ENCODE data around the gene TIPRL. TPM values are rescaled to one million over a fixed set of nuclear protein-coding genes. Genes with fewer than 3 reads are reported as not detected.

TIPRL gene
- total RNA-seq, 1 donor from 2014 or later, result 20.4 TPM

DNA sequence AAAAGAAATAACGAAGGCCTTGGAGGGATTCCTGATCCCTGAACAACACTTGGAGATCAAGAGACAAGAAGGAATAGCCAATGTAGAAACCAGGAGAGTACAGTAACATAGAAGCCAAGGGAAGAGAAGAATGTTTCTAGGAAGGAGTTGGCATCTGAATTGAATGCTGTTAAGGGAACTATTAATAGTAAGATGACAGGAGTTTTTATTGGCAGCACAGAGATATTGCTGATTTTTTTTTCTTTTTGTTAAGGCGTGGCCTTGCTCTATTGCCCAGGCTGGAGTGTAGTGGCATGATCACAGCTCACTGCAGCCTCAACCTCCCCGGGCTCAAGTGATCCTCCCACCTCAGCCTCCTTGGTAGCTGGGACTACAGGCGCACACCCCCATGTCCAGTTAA lies 37.4 kb downstream of the TIPRL start:
- intact Hi-C loops (cut with DNase I), result no loop called here
- Histone ChIP-seq H3K4me1 (no peaks in the 10 kb centered on the region), H3K9me3 (no peaks in the 10 kb centered on the region), H3K27me3 (no peaks in the 10 kb centered on the region), H3K27ac (no peak overlapping the region), H3K4me3 (no peak overlapping the region), H3K36me3 (no peaks in the 10 kb centered on the region)
- TF ChIP-seq POLR2A (IDR thresholded peaks at IDR 0.05) (no peak), POLR2AphosphoS5 (IDR thresholded peaks at IDR 0.05; ENCODE audit: insufficient read depth in 1 of 2, low read depth in 1 of 2) (no peak)
- TF ChIP-seq, protein P1, sequence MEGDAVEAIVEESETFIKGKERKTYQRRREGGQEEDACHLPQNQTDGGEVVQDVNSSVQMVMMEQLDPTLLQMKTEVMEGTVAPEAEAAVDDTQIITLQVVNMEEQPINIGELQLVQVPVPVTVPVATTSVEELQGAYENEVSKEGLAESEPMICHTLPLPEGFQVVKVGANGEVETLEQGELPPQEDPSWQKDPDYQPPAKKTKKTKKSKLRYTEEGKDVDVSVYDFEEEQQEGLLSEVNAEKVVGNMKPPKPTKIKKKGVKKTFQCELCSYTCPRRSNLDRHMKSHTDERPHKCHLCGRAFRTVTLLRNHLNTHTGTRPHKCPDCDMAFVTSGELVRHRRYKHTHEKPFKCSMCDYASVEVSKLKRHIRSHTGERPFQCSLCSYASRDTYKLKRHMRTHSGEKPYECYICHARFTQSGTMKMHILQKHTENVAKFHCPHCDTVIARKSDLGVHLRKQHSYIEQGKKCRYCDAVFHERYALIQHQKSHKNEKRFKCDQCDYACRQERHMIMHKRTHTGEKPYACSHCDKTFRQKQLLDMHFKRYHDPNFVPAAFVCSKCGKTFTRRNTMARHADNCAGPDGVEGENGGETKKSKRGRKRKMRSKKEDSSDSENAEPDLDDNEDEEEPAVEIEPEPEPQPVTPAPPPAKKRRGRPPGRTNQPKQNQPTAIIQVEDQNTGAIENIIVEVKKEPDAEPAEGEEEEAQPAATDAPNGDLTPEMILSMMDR (IDR thresholded peaks at IDR 0.05), result no peak
- no peak for DNase-seq (ENCODE audit: extremely low spot score in 2 of 2)

DNA sequence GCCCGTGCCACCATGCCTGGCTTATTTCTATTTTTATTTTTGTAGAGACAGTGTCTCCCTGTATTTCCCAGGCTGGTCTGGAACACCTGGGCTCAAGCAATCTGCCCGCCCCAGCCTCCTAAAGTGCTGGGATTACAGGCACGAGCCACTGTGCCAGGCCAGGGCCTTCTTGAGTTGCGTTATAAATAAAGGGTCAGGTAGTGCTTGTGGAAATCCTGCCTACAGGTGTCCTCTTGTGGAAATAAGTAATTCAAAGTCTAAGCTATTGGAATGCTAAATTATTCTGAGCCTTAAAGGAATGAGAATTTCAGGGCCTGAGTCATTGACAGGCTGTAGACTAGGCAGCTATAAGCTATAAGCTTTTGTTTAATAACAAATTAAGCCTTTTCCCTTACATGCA lies 38.9 kb downstream of the TIPRL start:
- intact Hi-C loops (cut with DNase I), result no loop called here
- H3K27ac ChIP-seq, result no peak overlapping the region
- H3K4me3 ChIP-seq, result no peak overlapping the region
- H3K27me3 ChIP-seq, result no peaks in the 10 kb centered on the region
- H3K36me3 ChIP-seq, result no peaks in the 10 kb centered on the region
- DNase-seq (ENCODE audit: extremely low spot score in 2 of 2), result no peak
- TF ChIP-seq, protein P1 (IDR thresholded peaks at IDR 0.05), result no peak
- TF ChIP-seq POLR2A (IDR thresholded peaks at IDR 0.05), result no peak
- no peak for TF ChIP-seq POLR2AphosphoS5 (IDR thresholded peaks at IDR 0.05; ENCODE audit: insufficient read depth in 1 of 2, low read depth in 1 of 2)
- no peaks in the 10 kb centered on the region for H3K4me1 ChIP-seq
- no peaks in the 10 kb centered on the region for H3K9me3 ChIP-seq

DNA sequence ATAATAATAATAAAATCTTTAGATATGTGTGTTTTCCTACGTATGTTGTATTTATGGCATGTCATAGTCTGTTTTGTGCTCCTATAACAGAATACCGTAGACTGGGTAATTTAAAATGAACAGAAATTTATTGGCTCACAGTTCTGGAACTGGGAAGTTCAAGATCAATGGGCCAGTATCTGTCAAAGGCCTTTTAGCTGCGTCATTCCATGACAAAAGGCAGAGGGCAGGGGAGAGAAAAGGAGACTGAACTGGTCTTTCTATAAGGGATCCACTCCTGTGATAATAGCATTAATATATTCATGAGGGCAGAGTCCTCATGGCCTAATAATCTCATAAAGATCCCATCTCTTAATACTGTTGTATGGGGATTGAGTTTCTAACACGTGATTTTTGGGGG lies 39.9 kb downstream of the TIPRL start:
- Histone ChIP-seq H3K27ac (no peak overlapping the region), H3K9me3 (no peaks in the 10 kb centered on the region), H3K4me3 (no peak overlapping the region), H3K36me3 (no peaks in the 10 kb centered on the region), H3K27me3 (no peaks in the 10 kb centered on the region), H3K4me1 (no peaks in the 10 kb centered on the region)
- intact Hi-C loops (cut with DNase I), result no loop called here
- TF ChIP-seq POLR2A (IDR thresholded peaks at IDR 0.05), result no peak
- TF ChIP-seq, protein P1 (IDR thresholded peaks at IDR 0.05), result no peak
- no peak for TF ChIP-seq POLR2AphosphoS5 (IDR thresholded peaks at IDR 0.05; ENCODE audit: insufficient read depth in 1 of 2, low read depth in 1 of 2)
- DNase-seq (ENCODE audit: extremely low spot score in 2 of 2), result no peak

DNA sequence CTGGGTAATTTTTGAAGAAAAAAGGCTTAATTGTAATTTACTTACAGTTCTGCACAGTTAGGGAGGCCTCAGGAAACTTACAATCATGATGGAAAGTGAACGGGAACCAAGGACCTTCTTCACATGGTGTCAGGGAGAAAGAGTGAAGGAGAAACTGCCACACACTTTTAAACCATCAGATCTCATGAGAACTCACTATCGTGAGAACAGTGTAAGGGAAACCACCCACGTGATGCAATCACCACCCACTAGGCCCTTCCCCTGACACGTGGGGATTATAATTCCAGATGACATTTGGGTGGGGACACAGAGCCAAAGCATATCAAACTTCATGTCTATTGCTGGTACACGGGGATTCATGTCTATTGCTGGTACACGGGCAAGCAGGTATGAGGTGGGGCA lies 41.7 kb downstream of the TIPRL start:
- no peak for DNase-seq (ENCODE audit: extremely low spot score in 2 of 2)
- Histone ChIP-seq H3K4me3 (no peak overlapping the region), H3K27me3 (no peaks in the 10 kb centered on the region), H3K4me1 (no peaks in the 10 kb centered on the region), H3K36me3 (no peaks in the 10 kb centered on the region), H3K27ac (no peak overlapping the region), H3K9me3 (no peaks in the 10 kb centered on the region)
- intact Hi-C loops (cut with DNase I), result no loop called here
- TF ChIP-seq POLR2A (IDR thresholded peaks at IDR 0.05) (no peak), POLR2AphosphoS5 (IDR thresholded peaks at IDR 0.05; ENCODE audit: insufficient read depth in 1 of 2, low read depth in 1 of 2) (no peak)
- TF ChIP-seq, protein P1 (IDR thresholded peaks at IDR 0.05), result no peak

DNA sequence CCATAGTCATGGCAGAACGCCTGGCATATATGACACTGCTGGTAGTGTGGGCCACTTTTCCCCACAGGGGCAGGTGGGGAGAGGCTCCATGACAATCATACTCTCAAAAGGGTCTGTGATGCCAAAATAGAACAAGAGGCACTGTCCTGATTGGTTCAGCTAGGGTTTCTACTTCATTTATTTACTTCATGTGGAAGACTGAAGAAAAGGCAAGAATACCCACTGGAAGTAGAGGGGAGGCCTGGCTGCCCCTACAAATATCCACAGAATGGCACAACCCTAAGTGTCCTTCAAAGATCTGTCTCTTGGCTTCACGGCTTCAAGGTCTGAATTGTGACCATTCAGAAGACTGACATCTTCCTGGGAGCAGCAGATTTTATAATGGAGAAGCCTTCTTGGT lies 42.5 kb downstream of the TIPRL start:
- no peak for DNase-seq (ENCODE audit: extremely low spot score in 2 of 2)
- Histone ChIP-seq H3K4me1 (no peaks in the 10 kb centered on the region), H3K36me3 (no peaks in the 10 kb centered on the region), H3K4me3 (no peak overlapping the region), H3K9me3 (no peaks in the 10 kb centered on the region), H3K27ac (no peak overlapping the region), H3K27me3 (no peaks in the 10 kb centered on the region)
- intact Hi-C loops (cut with DNase I), result no loop called here
- TF ChIP-seq POLR2AphosphoS5 (IDR thresholded peaks at IDR 0.05; ENCODE audit: insufficient read depth in 1 of 2, low read depth in 1 of 2) (no peak), POLR2A (IDR thresholded peaks at IDR 0.05) (no peak)
- TF ChIP-seq, protein P1 (IDR thresholded peaks at IDR 0.05), result no peak
